Measurements from ENCODE around the gene KIF20B. TPM values are rescaled to one million over a fixed set of nuclear protein-coding genes. Genes with fewer than 3 reads are reported as not detected.

KIF20B gene
- total and polyA plus RNA-seq, 2 of the 8 experiments (the other 6 are each of a cell fraction or from before 2014, with no cell fraction given), result 4.5 to 72.0 TPM

- TF ChIP-seq, protein P1, sequence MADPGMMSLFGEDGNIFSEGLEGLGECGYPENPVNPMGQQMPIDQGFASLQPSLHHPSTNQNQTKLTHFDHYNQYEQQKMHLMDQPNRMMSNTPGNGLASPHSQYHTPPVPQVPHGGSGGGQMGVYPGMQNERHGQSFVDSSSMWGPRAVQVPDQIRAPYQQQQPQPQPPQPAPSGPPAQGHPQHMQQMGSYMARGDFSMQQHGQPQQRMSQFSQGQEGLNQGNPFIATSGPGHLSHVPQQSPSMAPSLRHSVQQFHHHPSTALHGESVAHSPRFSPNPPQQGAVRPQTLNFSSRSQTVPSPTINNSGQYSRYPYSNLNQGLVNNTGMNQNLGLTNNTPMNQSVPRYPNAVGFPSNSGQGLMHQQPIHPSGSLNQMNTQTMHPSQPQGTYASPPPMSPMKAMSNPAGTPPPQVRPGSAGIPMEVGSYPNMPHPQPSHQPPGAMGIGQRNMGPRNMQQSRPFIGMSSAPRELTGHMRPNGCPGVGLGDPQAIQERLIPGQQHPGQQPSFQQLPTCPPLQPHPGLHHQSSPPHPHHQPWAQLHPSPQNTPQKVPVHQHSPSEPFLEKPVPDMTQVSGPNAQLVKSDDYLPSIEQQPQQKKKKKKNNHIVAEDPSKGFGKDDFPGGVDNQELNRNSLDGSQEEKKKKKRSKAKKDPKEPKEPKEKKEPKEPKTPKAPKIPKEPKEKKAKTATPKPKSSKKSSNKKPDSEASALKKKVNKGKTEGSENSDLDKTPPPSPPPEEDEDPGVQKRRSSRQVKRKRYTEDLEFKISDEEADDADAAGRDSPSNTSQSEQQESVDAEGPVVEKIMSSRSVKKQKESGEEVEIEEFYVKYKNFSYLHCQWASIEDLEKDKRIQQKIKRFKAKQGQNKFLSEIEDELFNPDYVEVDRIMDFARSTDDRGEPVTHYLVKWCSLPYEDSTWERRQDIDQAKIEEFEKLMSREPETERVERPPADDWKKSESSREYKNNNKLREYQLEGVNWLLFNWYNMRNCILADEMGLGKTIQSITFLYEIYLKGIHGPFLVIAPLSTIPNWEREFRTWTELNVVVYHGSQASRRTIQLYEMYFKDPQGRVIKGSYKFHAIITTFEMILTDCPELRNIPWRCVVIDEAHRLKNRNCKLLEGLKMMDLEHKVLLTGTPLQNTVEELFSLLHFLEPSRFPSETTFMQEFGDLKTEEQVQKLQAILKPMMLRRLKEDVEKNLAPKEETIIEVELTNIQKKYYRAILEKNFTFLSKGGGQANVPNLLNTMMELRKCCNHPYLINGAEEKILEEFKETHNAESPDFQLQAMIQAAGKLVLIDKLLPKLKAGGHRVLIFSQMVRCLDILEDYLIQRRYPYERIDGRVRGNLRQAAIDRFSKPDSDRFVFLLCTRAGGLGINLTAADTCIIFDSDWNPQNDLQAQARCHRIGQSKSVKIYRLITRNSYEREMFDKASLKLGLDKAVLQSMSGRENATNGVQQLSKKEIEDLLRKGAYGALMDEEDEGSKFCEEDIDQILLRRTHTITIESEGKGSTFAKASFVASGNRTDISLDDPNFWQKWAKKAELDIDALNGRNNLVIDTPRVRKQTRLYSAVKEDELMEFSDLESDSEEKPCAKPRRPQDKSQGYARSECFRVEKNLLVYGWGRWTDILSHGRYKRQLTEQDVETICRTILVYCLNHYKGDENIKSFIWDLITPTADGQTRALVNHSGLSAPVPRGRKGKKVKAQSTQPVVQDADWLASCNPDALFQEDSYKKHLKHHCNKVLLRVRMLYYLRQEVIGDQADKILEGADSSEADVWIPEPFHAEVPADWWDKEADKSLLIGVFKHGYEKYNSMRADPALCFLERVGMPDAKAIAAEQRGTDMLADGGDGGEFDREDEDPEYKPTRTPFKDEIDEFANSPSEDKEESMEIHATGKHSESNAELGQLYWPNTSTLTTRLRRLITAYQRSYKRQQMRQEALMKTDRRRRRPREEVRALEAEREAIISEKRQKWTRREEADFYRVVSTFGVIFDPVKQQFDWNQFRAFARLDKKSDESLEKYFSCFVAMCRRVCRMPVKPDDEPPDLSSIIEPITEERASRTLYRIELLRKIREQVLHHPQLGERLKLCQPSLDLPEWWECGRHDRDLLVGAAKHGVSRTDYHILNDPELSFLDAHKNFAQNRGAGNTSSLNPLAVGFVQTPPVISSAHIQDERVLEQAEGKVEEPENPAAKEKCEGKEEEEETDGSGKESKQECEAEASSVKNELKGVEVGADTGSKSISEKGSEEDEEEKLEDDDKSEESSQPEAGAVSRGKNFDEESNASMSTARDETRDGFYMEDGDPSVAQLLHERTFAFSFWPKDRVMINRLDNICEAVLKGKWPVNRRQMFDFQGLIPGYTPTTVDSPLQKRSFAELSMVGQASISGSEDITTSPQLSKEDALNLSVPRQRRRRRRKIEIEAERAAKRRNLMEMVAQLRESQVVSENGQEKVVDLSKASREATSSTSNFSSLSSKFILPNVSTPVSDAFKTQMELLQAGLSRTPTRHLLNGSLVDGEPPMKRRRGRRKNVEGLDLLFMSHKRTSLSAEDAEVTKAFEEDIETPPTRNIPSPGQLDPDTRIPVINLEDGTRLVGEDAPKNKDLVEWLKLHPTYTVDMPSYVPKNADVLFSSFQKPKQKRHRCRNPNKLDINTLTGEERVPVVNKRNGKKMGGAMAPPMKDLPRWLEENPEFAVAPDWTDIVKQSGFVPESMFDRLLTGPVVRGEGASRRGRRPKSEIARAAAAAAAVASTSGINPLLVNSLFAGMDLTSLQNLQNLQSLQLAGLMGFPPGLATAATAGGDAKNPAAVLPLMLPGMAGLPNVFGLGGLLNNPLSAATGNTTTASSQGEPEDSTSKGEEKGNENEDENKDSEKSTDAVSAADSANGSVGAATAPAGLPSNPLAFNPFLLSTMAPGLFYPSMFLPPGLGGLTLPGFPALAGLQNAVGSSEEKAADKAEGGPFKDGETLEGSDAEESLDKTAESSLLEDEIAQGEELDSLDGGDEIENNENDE (IDR thresholded peaks at IDR 0.05; ENCODE audit: insufficient replicate concordance, low read length), result no peak
- TF ChIP-seq YY1 (IDR thresholded peaks at IDR 0.05; ENCODE audit: low read depth, low read length) (no peak), FOSL1 (IDR thresholded peaks at IDR 0.05; ENCODE audit: insufficient read depth, low read depth, low read length) (no peak), GTF2F1 (IDR thresholded peaks at IDR 0.05; ENCODE audit: borderline replicate concordance, low read depth, low read length) (no peak), SIN3A (conservative IDR thresholded peaks at IDR 0.05 in 1 of 2, IDR thresholded peaks at IDR 0.05 in 1 of 2; ENCODE audit: low read depth in 1 of 2, low read length in 2 of 2) (no peak), BACH1 (IDR thresholded peaks at IDR 0.05; ENCODE audit: low read length) (no peak), RXRA (IDR thresholded peaks at IDR 0.05; ENCODE audit: insufficient read depth, low read depth, low read length) (no peak)
Measured at GRCh38 chr10:89683883-89684282, 17.5 kb upstream of the KIF20B start (continued).
